Uterus (tissue), 4 donors: Measurements from ENCODE around the gene ELMO1. TPM values are rescaled to one million over a fixed set of nuclear protein-coding genes. Genes with fewer than 3 reads are reported as not detected.

ENCODE experiments used
- DNase-seq, 2 donors: peaks; one replicate each; pipeline ENCODE4 v3.0.0-alpha.2; 2019 to 2020
- H3K27ac ChIP-seq, 2 donors: fragments of 200-600 bp; sonication (generic); 1 replicate in 1 of 2; 2 replicates in 1 of 2; pipeline ENCODE4 v1.5.1; 2016 to 2018
- H3K27me3 ChIP-seq, 2 donors: fragments of 200-600 bp; sonication (generic); one replicate each; pipeline ENCODE4 v1.5.1; 2018 to 2019; ENCODE audit warnings: control low read depth in 1 of 2
- H3K36me3 ChIP-seq, 2 donors: fragments of 200-600 bp; sonication (generic); one replicate each; pipeline ENCODE4 v1.5.1; 2019; ENCODE audit warnings: control low read depth in 1 of 2
- H3K4me1 ChIP-seq, 2 donors: fragments of 200-600 bp; sonication (generic); one replicate each; pipeline ENCODE4 v1.5.1; 2018 to 2019; ENCODE audit warnings: control low read depth in 1 of 2
- H3K4me3 ChIP-seq, 2 donors: fragments of 200-600 bp; sonication (generic); 1 replicate in 1 of 2; 2 replicates in 1 of 2; pipeline ENCODE4 v1.5.1; 2018 to 2019; ENCODE audit warnings: mild to moderate bottlenecking in 1 of 2
- H3K9me3 ChIP-seq, 2 donors: fragments of 200-600 bp; sonication (generic); one replicate each; pipeline ENCODE4 v1.5.1; 2019; ENCODE audit warnings: control low read depth in 1 of 2
- CTCF ChIP-seq, 4 experiments: fragments of 200-600 bp in 2 of 4; fragments of 450-650 bp in 2 of 4; sonication (generic) in 2 of 4; IDR thresholded peaks; one replicate each; pipeline ENCODE4 v1.5.1; 2016 to 2019; ENCODE audit warnings: antibody characterized with exemption in 4 of 4, mild to moderate bottlenecking in 2 of 4, moderate library complexity in 1 of 4
- POLR2A ChIP-seq, 2 donors: fragments of 450-650 bp; IDR thresholded peaks; one replicate each; pipeline ENCODE4 v1.6.1; 2016; ENCODE audit warnings: antibody characterized with exemption in 2 of 2, mild to moderate bottlenecking in 1 of 2, moderate library complexity in 1 of 2
- intact Hi-C: fragments of 100-400 bp; cut with DNase I; formaldehyde crosslinking; loops from one replicate; pipeline ENCODE4 v1.15.1; 2023; ENCODE audit warnings: low total_unique reads
- total RNA-seq, 4 donors: library from RNA; depleted of rRNA in 3 of 4; stranded (reverse); fragments of >200 nt in 3 of 4; gene quantifications; one replicate each; pipeline versions ENCODE4 v1.1.0 to v1.2.4, GENCODE V29; 2014 to 2023
- donor health status: DM: yes; HTN: yes; CAD: no.

Gene ELMO1
- total RNA-seq, 4 donors from 2014 or later = 37.9 to 64.7 (median 55.5) TPM

- H3K9me3 ChIP-seq = no peaks in the 10 kb centered on the region
- intact Hi-C loops = no loop called here
- no peaks in the 10 kb centered on the region for H3K27me3 ChIP-seq
- no peak for DNase-seq
- no peak overlapping the region for H3K27ac ChIP-seq
- no peaks in the 10 kb centered on the region for H3K4me1 ChIP-seq
- H3K36me3 ChIP-seq = no peaks in the 10 kb centered on the region
- TF ChIP-seq POLR2A (IDR thresholded peaks at IDR 0.05) (no peak), CTCF (IDR thresholded peaks at IDR 0.05) (no peak)
- H3K4me3 ChIP-seq = no peak overlapping the region
These were observed 167.1 kb downstream of the ELMO1 start for GRCh38 chr7:37281368-37282092.

- Histone ChIP-seq H3K9me3 (no peaks in the 10 kb centered on the region), H3K4me3 (no peak overlapping the region), H3K4me1 (no peaks in the 10 kb centered on the region), H3K36me3 (no peaks in the 10 kb centered on the region), H3K27ac (no peak overlapping the region), H3K27me3 (no peaks in the 10 kb centered on the region)
- no peak for DNase-seq
- intact Hi-C loops = no loop called here
- TF ChIP-seq POLR2A (IDR thresholded peaks at IDR 0.05) = no peak
- TF ChIP-seq CTCF (IDR thresholded peaks at IDR 0.05) = no peak
These were observed 171.2 kb downstream of the ELMO1 start for GRCh38 chr7:37277513-37277912.

GRCh38 chr7:37275078-37275710, 173.5 kb downstream of the ELMO1 start:
- no peak for TF ChIP-seq POLR2A (IDR thresholded peaks at IDR 0.05)
- no peak for TF ChIP-seq CTCF (IDR thresholded peaks at IDR 0.05)
- Histone ChIP-seq H3K36me3 (no peaks in the 10 kb centered on the region), H3K4me3 (no peak overlapping the region), H3K9me3 (no peaks in the 10 kb centered on the region), H3K27ac (no peak overlapping the region), H3K27me3 (no peaks in the 10 kb centered on the region), H3K4me1 (no peaks in the 10 kb centered on the region)
- intact Hi-C loops = no loop called here
- DNase-seq = no peak

GRCh38 chr7:37273891-37274290, 174.8 kb downstream of the ELMO1 start:
- no peaks in the 10 kb centered on the region for H3K4me1 ChIP-seq
- DNase-seq = no peak
- H3K27me3 ChIP-seq = no peaks in the 10 kb centered on the region
- TF ChIP-seq CTCF (IDR thresholded peaks at IDR 0.05) = no peak
- TF ChIP-seq POLR2A (IDR thresholded peaks at IDR 0.05) = no peak
- intact Hi-C loops = no loop called here
- H3K36me3 ChIP-seq = no peaks in the 10 kb centered on the region
- no peaks in the 10 kb centered on the region for H3K9me3 ChIP-seq
- H3K4me3 ChIP-seq = no peak overlapping the region
- H3K27ac ChIP-seq = no peak overlapping the region

GRCh38 chr7:37269711-37270508, 178.8 kb downstream of the ELMO1 start:
- no peak overlapping the region for H3K27ac ChIP-seq
- intact Hi-C loops = no loop called here
- H3K27me3 ChIP-seq = no peaks in the 10 kb centered on the region
- H3K36me3 ChIP-seq = no peaks in the 10 kb centered on the region
- H3K4me3 ChIP-seq = no peak overlapping the region
- H3K4me1 ChIP-seq = no peaks in the 10 kb centered on the region
- no peak for TF ChIP-seq POLR2A (IDR thresholded peaks at IDR 0.05)
- no peak for TF ChIP-seq CTCF (IDR thresholded peaks at IDR 0.05)
- DNase-seq = no peak
- no peaks in the 10 kb centered on the region for H3K9me3 ChIP-seq
